Measurements from ENCODE around the gene PEAK1.

Gene PEAK1

GRCh38 chr15:77243716-77244401 is 176.0 kb downstream of the PEAK1 start:
- DNase-seq (ENCODE audit: extremely low spot score, insufficient read length, low read depth) = no peak
- FAIRE-seq = peak; percentile 5

- DNase-seq (ENCODE audit: extremely low spot score, insufficient read length, low read depth) = no peak
- peak; percentile 9 for FAIRE-seq
Measured at GRCh38 chr15:77243135-77243534, 176.8 kb downstream of the PEAK1 start.

GRCh38 chr15:77239882-77240608 is 179.9 kb downstream of the PEAK1 start:
- FAIRE-seq (no peak), DNase-seq (ENCODE audit: extremely low spot score, insufficient read length, low read depth) (no peak)

DNA sequence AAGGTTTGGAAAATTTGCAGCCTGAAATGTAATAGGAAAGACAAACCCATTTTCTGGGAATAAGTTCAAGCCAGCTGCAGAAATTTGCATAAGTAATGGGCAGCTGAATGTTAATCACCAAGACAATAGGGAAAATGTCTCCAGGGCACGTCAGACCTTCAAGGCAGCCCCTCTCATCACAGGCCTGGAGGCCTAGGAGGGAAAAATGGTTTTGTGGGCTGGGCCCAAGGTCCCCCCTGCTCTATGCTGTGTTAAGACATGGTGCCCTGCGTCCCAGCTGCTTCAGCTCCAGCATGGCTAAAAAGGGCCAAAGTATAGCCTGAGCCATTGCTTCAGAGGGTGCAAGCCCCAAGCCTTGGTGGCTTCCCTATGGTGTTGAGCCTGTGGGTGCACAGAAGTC is 184.3 kb downstream of the PEAK1 start:
- FAIRE-seq = no peak

DNA sequence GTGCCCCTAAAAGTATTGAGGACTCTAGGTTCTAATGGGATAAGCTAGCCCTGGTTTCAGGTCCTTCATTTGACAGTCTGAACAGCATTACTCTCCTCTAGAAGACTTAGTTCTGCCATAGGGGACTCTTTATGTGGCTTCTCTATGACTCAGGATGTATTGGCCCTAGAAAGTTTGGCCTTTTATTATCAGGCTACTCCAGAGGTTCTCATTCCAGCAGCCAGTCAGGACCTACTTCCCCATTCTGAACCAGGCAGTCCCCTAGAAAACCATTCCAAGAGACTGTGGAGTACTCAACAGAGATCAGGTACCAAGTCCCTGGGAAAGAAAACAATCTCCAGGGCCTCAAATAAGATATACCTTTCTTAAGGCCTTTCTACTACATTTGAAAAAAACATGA is 191.1 kb downstream of the PEAK1 start:
- FAIRE-seq (no peak), DNase-seq (ENCODE audit: extremely low spot score, insufficient read length, low read depth) (no peak)

More for the DNA sequence above, 184.3 kb downstream of the PEAK1 start:
- no peak for DNase-seq (ENCODE audit: extremely low spot score, insufficient read length, low read depth)

- no peak for DNase-seq (ENCODE audit: extremely low spot score, insufficient read length, low read depth)
- no peak for FAIRE-seq
Measured at GRCh38 chr15:77226652-77227051, 193.3 kb downstream of the PEAK1 start.

GRCh38 chr15:77225646-77226045 is 194.3 kb downstream of the PEAK1 start:
- no peak for FAIRE-seq
- DNase-seq (ENCODE audit: extremely low spot score, insufficient read length, low read depth) = no peak

DNA sequence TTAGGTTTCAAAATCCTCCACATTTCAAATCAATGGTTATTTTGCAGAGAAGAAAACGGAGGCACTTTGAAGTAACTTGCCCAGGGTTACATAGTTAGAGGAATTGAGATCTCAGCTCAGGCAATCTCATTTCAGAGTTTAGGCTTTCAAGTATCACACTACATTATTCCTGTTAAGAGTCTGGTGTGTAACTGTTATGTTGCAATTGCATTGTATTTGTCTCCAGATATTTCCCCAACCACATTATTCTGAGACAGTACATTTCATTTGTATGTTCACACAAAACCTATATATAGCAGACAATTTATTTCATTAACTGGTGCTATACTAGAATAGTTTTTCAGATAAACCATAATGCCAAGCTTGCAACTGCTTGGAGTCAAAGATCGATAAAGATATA is 194.8 kb downstream of the PEAK1 start:
- DNase-seq (ENCODE audit: extremely low spot score, insufficient read length, low read depth) = no peak
- FAIRE-seq = no peak

GRCh38 chr15:77224352-77224751 is 195.6 kb downstream of the PEAK1 start:
- DNase-seq (ENCODE audit: extremely low spot score, insufficient read length, low read depth) (no peak), FAIRE-seq (no peak)

DNA sequence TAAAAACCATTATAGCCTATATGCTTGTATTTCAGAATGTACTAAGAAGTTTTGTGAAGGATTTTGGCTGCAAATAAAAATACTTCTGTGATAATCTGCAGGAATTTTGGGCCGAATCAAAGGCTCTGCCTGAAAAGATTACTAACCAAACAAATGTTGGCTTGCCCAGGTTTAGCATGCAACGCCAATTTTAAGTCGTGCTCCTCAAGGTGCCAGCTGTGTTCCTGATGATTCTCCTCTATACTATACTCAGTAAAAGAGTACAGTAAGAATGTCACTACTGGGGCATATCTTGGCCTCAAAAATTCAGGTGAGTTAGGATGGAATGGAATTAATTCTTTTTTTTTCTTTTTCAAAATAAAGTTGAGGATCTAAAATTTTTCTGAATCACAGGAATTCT is 198.2 kb downstream of the PEAK1 start:
- DNase-seq (ENCODE audit: extremely low spot score, insufficient read length, low read depth) = no peak
- FAIRE-seq = no peak

- DNase-seq (ENCODE audit: extremely low spot score, insufficient read length, low read depth) = no peak
- FAIRE-seq = no peak
Measured at GRCh38 chr15:77221174-77221573, 198.7 kb downstream of the PEAK1 start.

GRCh38 chr15:77219841-77220240 is 200.1 kb downstream of the PEAK1 start:
- FAIRE-seq = peak; percentile 29
- no peak for DNase-seq (ENCODE audit: extremely low spot score, insufficient read length, low read depth)

GRCh38 chr15:77209221-77209620 is 210.7 kb downstream of the PEAK1 start:
- FAIRE-seq (no peak), DNase-seq (ENCODE audit: extremely low spot score, insufficient read length, low read depth) (no peak)

DNA sequence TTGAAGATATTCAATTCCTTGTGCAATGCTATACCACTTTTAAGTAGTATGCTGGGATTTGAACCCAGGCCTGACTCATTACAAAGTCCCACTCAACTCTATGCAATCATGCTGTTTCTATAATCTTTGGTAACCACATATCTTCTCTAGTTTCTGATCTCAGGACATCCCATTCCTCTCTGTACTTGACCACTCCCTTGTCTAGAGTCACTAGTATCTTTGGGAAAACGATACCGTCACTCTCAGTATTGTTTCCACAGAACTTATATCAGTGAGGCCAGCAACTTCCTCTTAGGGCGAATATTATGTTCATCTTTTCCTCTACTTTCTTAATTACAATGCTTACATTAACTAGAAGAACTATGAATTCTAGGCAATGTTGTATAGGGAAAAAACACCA is 211.7 kb downstream of the PEAK1 start:
- DNase-seq (ENCODE audit: extremely low spot score, insufficient read length, low read depth) (no peak), FAIRE-seq (peak; percentile 24)

DNA sequence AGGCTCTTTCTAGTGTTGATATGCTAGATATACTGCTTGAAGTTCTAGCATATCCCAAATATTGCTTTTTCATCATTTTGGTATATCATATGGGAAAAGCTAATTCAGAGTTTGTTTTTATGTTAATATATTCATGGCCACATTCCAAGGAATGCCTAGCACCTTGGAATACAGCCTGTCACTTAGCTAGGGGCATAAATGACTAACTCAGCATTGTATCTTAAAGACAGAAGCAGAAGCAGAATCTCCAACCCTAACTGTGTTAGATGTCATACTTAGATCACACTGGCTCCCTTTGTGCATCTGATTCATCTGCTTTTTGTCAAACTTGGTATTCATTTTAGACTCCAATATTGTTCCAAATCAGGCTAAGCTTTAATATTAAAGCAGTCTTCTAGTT is 218.2 kb downstream of the PEAK1 start:
- DNase-seq (ENCODE audit: extremely low spot score, insufficient read length, low read depth) (no peak), FAIRE-seq (no peak)

DNA sequence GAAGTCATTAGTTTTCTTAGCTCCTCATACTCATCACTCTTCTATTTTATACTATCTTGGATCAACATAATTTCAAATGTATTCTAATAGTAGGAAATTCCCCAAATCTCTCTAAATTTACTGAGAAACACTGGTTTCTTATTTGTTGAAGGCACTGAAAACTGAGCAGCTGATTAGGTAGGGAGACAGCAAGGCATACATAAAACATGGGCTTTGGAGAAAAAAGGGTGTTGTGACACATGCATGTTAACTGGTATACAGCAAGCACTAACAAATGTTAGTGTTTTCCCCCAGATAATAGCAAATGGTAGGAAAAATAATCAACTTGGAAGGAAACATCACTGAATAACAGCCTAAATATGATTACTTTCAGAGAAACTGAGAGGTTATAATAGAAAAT is 223.5 kb downstream of the PEAK1 start:
- FAIRE-seq = no peak
- no peak for DNase-seq (ENCODE audit: extremely low spot score, insufficient read length, low read depth)

DNA sequence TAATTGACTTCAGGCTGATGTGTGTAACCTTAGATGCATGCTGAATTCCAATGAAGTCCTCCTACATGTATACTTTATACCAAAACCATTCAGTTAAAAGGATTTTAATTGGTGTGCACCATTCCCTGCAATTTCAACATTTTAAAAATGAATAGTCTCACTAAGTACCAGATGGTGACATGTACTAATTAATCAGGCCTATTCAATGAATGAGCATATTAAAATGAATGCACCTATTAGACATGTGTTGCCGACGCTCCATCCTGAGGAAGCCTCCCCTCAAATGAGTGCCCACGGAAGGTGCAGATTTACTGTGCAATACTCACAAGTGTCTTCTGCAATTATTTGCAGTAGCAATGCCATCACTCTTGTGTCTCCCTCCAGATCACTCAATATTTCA is 224.3 kb downstream of the PEAK1 start:
- no peak for DNase-seq (ENCODE audit: extremely low spot score, insufficient read length, low read depth)
- no peak for FAIRE-seq

DNA sequence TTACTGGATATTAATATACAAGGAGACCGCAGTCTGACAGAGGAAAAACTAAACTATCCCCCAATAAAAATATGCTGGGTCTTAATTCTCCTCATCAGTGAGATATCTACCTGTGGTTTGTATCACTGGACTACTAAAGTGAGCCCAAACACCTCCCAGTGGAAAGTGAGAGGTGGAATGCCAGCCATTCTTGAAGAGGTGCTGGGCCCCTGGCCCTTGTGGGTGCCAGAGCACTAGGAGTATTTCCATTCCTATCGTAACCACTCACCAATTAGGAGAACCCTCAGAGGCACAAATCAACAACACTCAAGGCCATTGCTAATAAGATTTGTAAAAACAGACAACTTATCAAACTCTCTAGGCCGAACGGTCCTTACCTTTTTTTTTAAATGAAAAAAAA is 227.5 kb downstream of the PEAK1 start:
- DNase-seq (ENCODE audit: extremely low spot score, insufficient read length, low read depth) = no peak
- FAIRE-seq = no peak

- FAIRE-seq (no peak), DNase-seq (ENCODE audit: extremely low spot score, insufficient read length, low read depth) (no peak)
Measured at GRCh38 chr15:77191230-77191834, 228.6 kb downstream of the PEAK1 start.

DNA sequence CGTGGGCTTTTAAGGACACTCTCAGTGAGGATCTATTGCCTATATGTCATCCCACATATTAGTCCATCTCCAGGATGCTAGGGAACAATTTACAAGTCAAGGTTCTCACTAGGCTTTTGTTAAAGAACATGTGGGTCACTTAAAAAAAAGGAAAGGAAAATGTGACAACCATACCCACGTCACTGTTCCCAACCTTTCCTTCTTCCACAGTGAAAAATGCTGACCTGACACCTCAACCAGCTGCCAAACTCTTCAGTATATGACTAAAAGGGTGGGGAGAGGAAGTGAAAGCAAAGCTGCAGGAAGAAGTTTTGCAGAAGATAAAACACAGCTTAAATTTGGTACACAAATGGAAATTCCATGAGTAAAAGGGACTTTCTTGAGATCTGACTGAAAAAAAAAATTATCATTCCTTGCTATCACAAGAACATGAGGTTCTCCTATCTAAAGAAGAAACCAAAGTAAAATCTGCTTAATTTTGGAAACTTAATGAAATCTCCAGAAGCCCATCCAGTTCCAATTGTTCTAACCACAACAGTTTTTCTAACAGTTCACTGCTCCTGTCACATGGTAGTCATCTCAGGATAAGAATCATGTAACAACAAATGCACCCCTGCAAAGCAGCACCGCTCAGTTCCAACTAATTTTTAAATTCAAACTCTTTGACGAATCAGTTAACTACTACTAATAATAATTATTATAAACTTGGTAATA is 232.0 kb downstream of the PEAK1 start:
- FAIRE-seq = peak; percentile 89
- no peak for DNase-seq (ENCODE audit: extremely low spot score, insufficient read length, low read depth)

- DNase-seq (ENCODE audit: extremely low spot score, insufficient read length, low read depth) = no peak
- peak; percentile 70 for FAIRE-seq
Measured at GRCh38 chr15:77186594-77187011, 233.3 kb downstream of the PEAK1 start.
